Fibroblast of skin of back (primary cell): Measurements from ENCODE around the gene MRAP2.
A peak's percentile ranks its signal among the peaks of the same experiment; 100 is the strongest.
"Not testable (repeated sequence)": the region's sequence is repeated elsewhere in the genome, so short reads cannot be mapped to it uniquely, and the experiment has no call there.

Experiments used
- DNase-seq: peaks from one replicate; pipeline ENCODE4 v3.0.0-alpha.2; 2013

MRAP2 gene

GRCh38 chr6:84032000-84032399 lies 1.6 kb upstream of the MRAP2 start:
- not testable (repeated sequence) for DNase-seq

- no peak for DNase-seq
Observed at GRCh38 chr6:84035484-84035883, 1.9 kb downstream of the MRAP2 start.

GRCh38 chr6:84037425-84038089 lies 4.0 kb downstream of the MRAP2 start:
- DNase-seq, result no peak

- DNase-seq, result no peak
Observed at GRCh38 chr6:84042603-84043002, 9.0 kb downstream of the MRAP2 start.

GRCh38 chr6:84043555-84043954 lies 10.0 kb downstream of the MRAP2 start:
- no peak for DNase-seq

DNA sequence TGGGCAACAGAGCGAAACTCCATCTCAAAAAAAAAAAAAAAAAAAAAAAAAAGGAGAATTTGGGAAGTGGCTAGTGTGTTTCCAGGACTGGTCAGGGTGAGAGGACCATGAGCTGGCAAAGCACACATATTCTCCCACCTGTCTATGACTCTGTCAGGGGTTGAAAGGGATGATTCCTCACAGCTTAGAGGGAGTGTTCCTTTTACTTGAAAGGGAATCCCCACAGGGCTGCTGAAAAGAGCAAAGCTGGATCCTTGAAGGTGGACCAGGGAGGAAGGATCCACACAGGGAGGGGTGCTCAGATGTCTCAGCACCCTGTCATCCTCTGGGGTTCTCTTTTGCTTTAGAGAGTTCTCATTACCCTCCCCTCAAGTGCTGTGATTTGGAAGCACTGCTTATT lies 13.2 kb downstream of the MRAP2 start:
- DNase-seq, result no peak

GRCh38 chr6:84048588-84048987 lies 15.0 kb downstream of the MRAP2 start:
- DNase-seq, result no peak

DNA sequence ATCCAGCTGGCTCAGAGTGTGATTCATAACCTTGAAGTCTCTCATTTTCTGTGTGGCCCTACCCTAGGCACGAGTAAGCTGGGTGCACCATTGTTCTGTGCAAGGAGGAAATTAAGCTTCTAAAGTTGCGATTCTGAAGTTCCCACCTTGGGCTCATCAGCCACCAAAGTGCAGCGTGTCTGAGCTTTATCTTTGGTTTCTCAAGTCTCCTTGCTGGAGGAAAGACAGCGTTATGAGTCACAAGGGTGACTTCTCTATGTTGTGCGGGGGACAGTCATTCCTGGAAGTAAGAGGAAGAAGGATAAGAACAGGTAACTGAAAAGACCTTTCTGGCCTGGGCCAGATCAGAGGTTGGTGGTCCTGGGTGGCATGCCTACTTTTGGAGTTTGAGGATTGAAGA lies 16.8 kb downstream of the MRAP2 start:
- no peak for DNase-seq

GRCh38 chr6:84052204-84052882 lies 18.8 kb downstream of the MRAP2 start:
- peak; percentile 69 for DNase-seq

DNA sequence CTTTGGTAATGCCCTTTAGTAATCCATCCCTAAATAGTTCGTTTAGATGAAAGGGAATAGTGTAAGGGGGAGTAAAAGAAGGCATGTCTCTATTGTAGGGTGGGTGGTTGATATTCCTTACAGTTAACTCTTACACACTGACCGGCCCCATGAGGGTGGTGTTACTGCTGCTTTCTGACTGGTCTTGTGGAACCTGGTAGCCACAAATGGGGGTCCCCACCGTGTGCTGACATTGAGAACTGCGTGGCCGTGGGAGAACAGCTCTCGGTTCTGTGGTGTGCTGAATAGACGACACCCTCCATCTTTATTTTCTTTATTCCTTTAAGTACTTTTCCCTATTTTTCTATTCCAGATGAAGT lies 19.3 kb downstream of the MRAP2 start:
- no peak for DNase-seq

- DNase-seq, result no peak
Observed at GRCh38 chr6:84055647-84056046, 22.1 kb downstream of the MRAP2 start.

DNA sequence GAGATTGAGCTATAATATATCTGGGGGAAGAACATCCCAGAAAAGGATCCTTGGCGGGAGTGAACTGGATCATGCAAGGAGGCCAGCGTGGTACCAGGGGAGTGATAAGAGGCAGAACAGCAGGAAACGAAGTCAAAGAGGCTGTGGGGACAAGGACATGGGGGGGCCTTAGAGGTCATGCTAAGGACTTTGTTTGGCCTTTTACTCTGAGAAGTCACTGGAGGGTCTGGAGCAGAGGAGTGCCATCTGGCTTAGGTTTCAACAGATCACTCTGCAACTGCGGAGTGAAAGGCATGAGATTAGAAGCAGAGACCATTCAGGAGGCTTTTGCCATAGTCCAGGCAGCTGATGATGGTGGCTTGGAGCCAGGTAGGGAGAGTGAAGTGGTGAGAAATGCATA lies 24.3 kb downstream of the MRAP2 start:
- DNase-seq, result no peak

GRCh38 chr6:84059082-84059481 lies 25.5 kb downstream of the MRAP2 start:
- DNase-seq, result no peak

- DNase-seq, result no peak
Observed at GRCh38 chr6:84061174-84061573, 27.6 kb downstream of the MRAP2 start.

GRCh38 chr6:84061613-84062398 lies 28.2 kb downstream of the MRAP2 start:
- DNase-seq, result no peak

GRCh38 chr6:84062519-84063154 lies 29.1 kb downstream of the MRAP2 start:
- DNase-seq, result no peak

- DNase-seq, result peak; percentile 72
Observed at GRCh38 chr6:84065693-84066290, 32.2 kb downstream of the MRAP2 start.

DNA sequence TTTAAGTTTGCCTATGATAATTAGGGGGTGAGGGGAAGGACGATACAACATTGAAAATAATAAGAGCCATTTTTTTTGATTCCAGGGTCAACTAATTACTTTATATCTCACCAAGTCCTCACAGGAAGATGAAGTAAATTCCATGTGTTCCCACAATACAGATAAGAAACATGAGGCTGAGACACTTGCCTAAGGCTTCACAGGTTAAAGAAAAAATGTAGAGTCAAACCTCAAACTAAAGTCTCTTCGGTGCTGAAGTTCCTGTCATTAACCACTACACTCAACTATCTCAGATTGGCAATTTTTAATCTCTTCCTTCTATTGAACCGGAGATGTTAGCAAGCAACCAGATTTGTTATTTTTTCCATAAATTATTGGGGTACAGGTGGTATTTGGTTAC lies 33.0 kb downstream of the MRAP2 start:
- DNase-seq, result no peak

GRCh38 chr6:84068873-84069272 lies 35.3 kb downstream of the MRAP2 start:
- not testable (repeated sequence) for DNase-seq

DNA sequence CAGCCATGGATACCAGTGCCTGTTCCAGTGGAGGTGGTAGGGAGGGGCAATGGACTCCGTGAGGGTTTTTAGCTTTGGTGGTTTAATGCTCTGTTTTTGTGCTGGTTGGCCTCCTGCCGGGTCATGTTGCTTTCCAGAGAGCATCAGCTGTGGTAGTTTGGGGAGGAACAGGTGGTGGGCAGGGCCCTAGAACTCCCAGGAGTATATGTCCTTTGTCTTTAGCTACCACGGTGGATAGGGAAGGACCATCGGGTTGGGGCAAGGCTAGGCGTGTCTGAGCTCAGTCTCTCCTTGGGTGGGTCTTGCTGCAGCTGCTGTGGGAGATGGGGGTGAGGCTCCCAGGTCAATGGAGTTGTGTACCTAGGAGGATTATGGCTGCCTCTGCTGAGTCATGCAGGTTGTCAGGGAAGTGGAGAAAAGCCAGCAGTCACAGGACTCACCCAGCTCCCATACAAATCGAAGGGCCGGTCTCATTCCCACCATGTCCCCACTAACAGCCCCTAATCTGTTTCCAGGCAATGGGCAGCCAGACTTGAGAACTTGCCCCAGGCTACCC lies 38.9 kb downstream of the MRAP2 start:
- DNase-seq, result no peak

DNA sequence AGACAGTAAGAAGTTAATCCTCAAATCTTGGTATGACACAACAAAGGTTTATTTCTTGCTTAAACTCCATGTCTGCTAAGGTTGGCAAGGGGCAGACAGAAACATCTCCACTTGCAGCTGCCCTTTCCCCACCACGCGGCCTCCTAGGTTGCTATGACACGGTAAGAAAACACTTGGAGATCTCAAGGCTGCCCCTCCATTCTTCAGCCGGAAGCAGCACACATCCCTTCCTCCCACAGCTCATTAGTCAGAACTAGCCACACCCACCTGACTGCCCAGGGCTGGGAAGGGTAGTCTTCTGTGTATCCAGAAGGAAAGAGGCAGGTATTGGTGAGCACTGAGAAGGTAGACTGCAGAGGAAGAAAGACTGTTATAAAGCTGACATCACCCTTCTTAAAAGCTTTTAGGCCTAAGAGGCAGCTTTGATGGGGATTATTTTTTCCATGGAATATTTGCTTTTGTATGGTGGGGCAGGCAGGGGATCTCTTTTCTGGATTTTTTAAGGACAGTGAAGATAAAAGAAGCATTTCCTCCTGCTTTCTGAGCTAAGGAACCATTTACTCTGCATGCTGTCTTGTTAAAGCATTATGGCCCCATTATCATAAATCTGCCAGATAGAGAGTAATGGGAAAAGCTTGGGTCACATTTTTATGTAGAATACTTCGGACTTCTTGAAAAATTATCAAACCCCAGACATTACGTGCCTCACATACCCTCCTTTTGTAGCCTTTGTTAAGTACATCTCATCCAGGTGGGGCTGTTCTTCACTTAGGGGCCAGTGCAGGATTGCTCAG lies 41.6 kb downstream of the MRAP2 start:
- peak; percentile 28 for DNase-seq

GRCh38 chr6:84077645-84078044 lies 44.1 kb downstream of the MRAP2 start:
- DNase-seq, result no peak
